NT2/D1 (cell line): ENCODE results near the gene ALG14.

Experiments
- DNase-seq: peaks from one replicate; pipeline ENCODE4 v3.0.0-alpha.2; 2011; ENCODE audit warnings: low read depth, low spot score
- H3K27me3 ChIP-seq: 2 replicates; pipeline ENCODE4 v1.6.0; 2011; ENCODE audit warnings: mild to moderate bottlenecking; ENCODE audit not compliant: insufficient read length, insufficient read depth
- H3K36me3 ChIP-seq: 2 replicates; pipeline ENCODE4 v1.6.1; 2011; ENCODE audit warnings: mild to moderate bottlenecking, low read length, mixed read lengths; ENCODE audit not compliant: insufficient read depth, insufficient read length
- H3K4me1 ChIP-seq: 2 replicates; pipeline ENCODE4 v1.5.1; 2011; ENCODE audit not compliant: insufficient read depth, insufficient read length
- H3K4me3 ChIP-seq: 2 replicates; pipeline ENCODE4 v1.5.1; 2011; ENCODE audit warnings: low read depth; ENCODE audit not compliant: insufficient read length
- H3K9ac ChIP-seq: 2 replicates; pipeline ENCODE4 v1.6.0; 2011; ENCODE audit warnings: low read depth; ENCODE audit not compliant: insufficient read length
- H3K9me3 ChIP-seq: 2 replicates; pipeline ENCODE4 v1.5.1; 2011; ENCODE audit warnings: mild to moderate bottlenecking, low read length; ENCODE audit not compliant: insufficient read depth
- SUZ12 ChIP-seq: IDR thresholded peaks from 2 replicates; pipeline ENCODE4 v1.6.1; 2011; ENCODE audit not compliant: insufficient read length, insufficient read depth; ENCODE audit errors: extremely low read depth
- YY1 ChIP-seq: IDR thresholded peaks from 2 replicates; pipeline ENCODE4 v1.6.1; 2011; ENCODE audit not compliant: insufficient read length, insufficient read depth
- ZNF274 ChIP-seq: IDR thresholded peaks from 2 replicates; pipeline ENCODE4 v1.6.1; 2011; ENCODE audit warnings: mild to moderate bottlenecking, low read depth, low read length

The ALG14 gene

GRCh38 chr1:94929351-94930217 is 143.2 kb downstream of the ALG14 start:
- no peak for DNase-seq
- Histone ChIP-seq H3K9ac (no peak overlapping the region), H3K4me3 (peak overlapping the region; percentile 9), H3K4me1 (no peaks in the 10 kb centered on the region), H3K36me3 (peaks cover 8% of the 10 kb centered on the region), H3K27me3 (no peaks in the 10 kb centered on the region), H3K9me3 (no peaks in the 10 kb centered on the region)
- TF ChIP-seq YY1 (no peak), SUZ12 (no peak), ZNF274 (no peak)

GRCh38 chr1:94928293-94928939 is 144.3 kb downstream of the ALG14 start:
- no peaks in the 10 kb centered on the region for H3K27me3 ChIP-seq
- peaks cover 3% of the 10 kb centered on the region for H3K4me1 ChIP-seq
- no peaks in the 10 kb centered on the region for H3K9me3 ChIP-seq
- H3K36me3 ChIP-seq: peaks cover 20% of the 10 kb centered on the region
- TF ChIP-seq SUZ12 (no peak), ZNF274 (no peak), YY1 (no peak)
- peak overlapping the region; percentile 60 for H3K4me3 ChIP-seq
- DNase-seq: no peak
- H3K9ac ChIP-seq: peak overlapping the region; percentile 86

GRCh38 chr1:94927405-94928175 is 145.2 kb downstream of the ALG14 start:
- no peaks in the 10 kb centered on the region for H3K27me3 ChIP-seq
- no peaks in the 10 kb centered on the region for H3K9me3 ChIP-seq
- peak overlapping the region; percentile 86 for H3K9ac ChIP-seq
- no peak for TF ChIP-seq ZNF274
- no peak for TF ChIP-seq SUZ12
- no peak for TF ChIP-seq YY1
- H3K4me1 ChIP-seq: peaks cover 3% of the 10 kb centered on the region
- peak; percentile 42 for DNase-seq
- peak overlapping the region; percentile 60 for H3K4me3 ChIP-seq
- peaks cover 28% of the 10 kb centered on the region for H3K36me3 ChIP-seq

- Histone ChIP-seq H3K27me3 (no peaks in the 10 kb centered on the region), H3K9ac (peak within 1 kb of the TSS; percentile 98), H3K4me3 (peak within 1 kb of the TSS; percentile 89), H3K9me3 (no peaks in the 10 kb centered on the region), H3K4me1 (peaks cover 3% of the 10 kb centered on the region), H3K36me3 (peaks cover 33% of the 10 kb centered on the region)
- TF ChIP-seq ZNF274: no peak
- no peak for TF ChIP-seq YY1
- TF ChIP-seq SUZ12: no peak
- peak; percentile 89 for DNase-seq
These were observed 145.8 kb downstream of the ALG14 start, which contains the start of gene CNN3 for GRCh38 chr1:94926915-94927404. TSS of gene CNN3 (minus strand) at chr1:94927110. CDS start at chr1:94926894, 216 bp downstream.

- peak overlapping the region; percentile 98 for H3K9ac ChIP-seq
- no peaks in the 10 kb centered on the region for H3K9me3 ChIP-seq
These were observed 146.4 kb downstream of the ALG14 start for GRCh38 chr1:94926126-94926914.

GRCh38 chr1:94925561-94926125 is 147.1 kb downstream of the ALG14 start:
- no peaks in the 10 kb centered on the region for H3K27me3 ChIP-seq
- H3K9ac ChIP-seq: peak overlapping the region; percentile 98
- peak; percentile 98 for DNase-seq
- TF ChIP-seq ZNF274 (no peak), YY1 (no peak), SUZ12 (no peak)
- peaks cover 6% of the 10 kb centered on the region for H3K4me1 ChIP-seq
- H3K4me3 ChIP-seq: peak overlapping the region; percentile 89
- H3K36me3 ChIP-seq: peaks cover 43% of the 10 kb centered on the region
- no peaks in the 10 kb centered on the region for H3K9me3 ChIP-seq

More at GRCh38 chr1:94926126-94926914, 146.4 kb downstream of the ALG14 start:
- Histone ChIP-seq H3K27me3 (no peaks in the 10 kb centered on the region), H3K36me3 (peaks cover 39% of the 10 kb centered on the region), H3K4me3 (peak overlapping the region; percentile 89), H3K4me1 (peaks cover 6% of the 10 kb centered on the region)
- no peak for TF ChIP-seq YY1
- no peak for TF ChIP-seq SUZ12
- no peak for TF ChIP-seq ZNF274
- DNase-seq: no peak
